Suprapubic skin (tissue), 4 donors: Measurements from ENCODE around the gene SLC22A17. TPM values are rescaled to one million over a fixed set of nuclear protein-coding genes. Genes with fewer than 3 reads are reported as not detected.

Experiments
- DNase-seq, 2 donors: peaks; one replicate each; pipeline ENCODE4 v3.0.0-alpha.2; 2019; ENCODE audit warnings: low spot score in 2 of 2
- H3K27ac ChIP-seq: fragments of 200-600 bp; sonication (generic); one replicate; pipeline ENCODE4 v1.5.1; 2019
- H3K27me3 ChIP-seq: fragments of 200-600 bp; sonication (generic); one replicate; pipeline ENCODE4 v1.5.1; 2019
- H3K36me3 ChIP-seq: fragments of 200-600 bp; sonication (generic); one replicate; pipeline ENCODE4 v1.5.1; 2019
- H3K4me1 ChIP-seq: fragments of 200-600 bp; sonication (generic); one replicate; pipeline ENCODE4 v1.5.1; 2019
- H3K4me3 ChIP-seq: fragments of 200-600 bp; sonication (generic); one replicate; pipeline ENCODE4 v1.5.1; 2019; ENCODE audit warnings: mild to moderate bottlenecking
- H3K9me3 ChIP-seq: fragments of 200-600 bp; sonication (generic); one replicate; pipeline ENCODE4 v1.5.1; 2019
- EP300 ChIP-seq: sonication (generic); formaldehyde crosslinking; IDR thresholded peaks from one replicate; pipeline ENCODE4 v1.6.1; 2017; ENCODE audit warnings: antibody characterized with exemption
- POLR2A ChIP-seq, 2 donors: fragments of 450-650 bp; IDR thresholded peaks; one replicate each; pipeline ENCODE4 v1.6.1; 2017; ENCODE audit warnings: antibody characterized with exemption in 2 of 2, mild to moderate bottlenecking in 2 of 2, moderate library complexity in 2 of 2
- POLR2AphosphoS5 ChIP-seq, 3 donors: sonication (generic); formaldehyde crosslinking; IDR thresholded peaks; one replicate each; pipeline ENCODE4 v1.6.1; 2017; ENCODE audit warnings: antibody characterized with exemption in 3 of 3
- WGBS: methylation state at CpG from one replicate; pipeline ENCODE4 v1.1.5; 2018; 5-methylcytosine and 5-hydroxymethylcytosine counted together
- total RNA-seq, 4 donors: library from RNA; depleted of rRNA; stranded (reverse); fragments of >200 nt; gene quantifications; one replicate each; pipeline ENCODE4 v1.1.0, GENCODE V29; 2016
- TF ChIP-seq, protein P1 (sequence below), 2 donors: fragments of 200-600 bp in 1 of 2; fragments of 450-650 bp in 1 of 2; sonication (generic) in 1 of 2; IDR thresholded peaks; one replicate each; pipeline ENCODE4 v1.5.1; 2016 to 2019; ENCODE audit warnings: antibody characterized with exemption in 2 of 2, mild to moderate bottlenecking in 1 of 2, moderate library complexity in 1 of 2

Gene SLC22A17
- total RNA-seq, 4 donors from 2014 or later = 15.4 to 67.6 (median 22.5) TPM

- Histone ChIP-seq H3K27ac (peak within 1 kb of the TSS; percentile 88), H3K4me1 (peaks cover 43% of the 10 kb centered on the region)
Observed at GRCh38 chr14:23306412-23307145, 46.1 kb downstream of the SLC22A17 start, which contains the start of gene BCL2L2. Gene BCL2L2, plus strand, starts transcription at chr14:23306833. Its CDS starts 935 bp downstream, at chr14:23307768.

DNA sequence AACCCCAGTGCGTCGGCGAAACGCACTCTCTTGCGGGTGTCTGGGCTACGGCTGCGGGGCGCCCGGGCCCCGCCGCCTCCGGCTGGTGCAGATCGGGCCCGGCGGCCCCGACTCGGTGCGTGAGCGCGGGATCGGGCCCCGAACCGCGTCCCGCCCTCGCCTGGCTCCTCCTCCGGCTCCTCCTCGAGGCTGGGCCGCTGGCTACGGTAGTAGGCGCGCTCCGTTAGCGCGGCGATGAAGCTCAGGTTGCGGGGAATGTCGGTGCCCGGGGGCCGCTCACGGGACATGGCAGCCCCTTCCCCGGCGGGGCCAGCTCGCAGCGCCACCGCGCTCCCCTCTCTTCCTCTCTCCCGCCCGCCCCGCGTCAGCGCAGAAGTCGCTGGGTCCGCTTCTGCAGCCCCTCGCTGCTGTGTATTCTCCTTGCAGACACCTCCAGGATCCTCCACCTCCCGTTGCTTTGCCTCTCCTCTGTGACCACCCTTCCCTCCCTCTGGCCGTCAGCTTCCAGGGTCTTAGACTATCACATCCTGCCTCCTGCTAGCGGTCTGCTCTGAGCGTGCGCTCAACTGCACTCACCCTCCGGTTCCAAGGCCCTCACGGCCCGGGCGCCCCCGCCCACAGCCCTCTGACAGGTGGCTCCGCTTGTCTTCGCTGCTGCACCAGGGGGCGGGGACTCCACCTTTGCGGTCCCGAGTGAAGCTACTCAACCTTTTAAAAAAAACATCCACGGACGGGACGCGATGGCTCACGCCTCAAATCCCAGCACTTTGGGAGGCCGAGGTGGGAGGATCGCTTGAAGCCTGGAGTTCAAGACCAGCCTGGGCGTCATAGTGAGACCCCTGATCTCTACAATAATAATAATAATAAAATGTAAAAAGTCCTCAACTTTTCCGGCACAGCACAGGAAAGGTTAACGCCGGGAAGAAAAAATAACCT lies 50.1 kb downstream of the SLC22A17 start, which contains the start of gene PPP1R3E:
PPP1R3E (minus strand) TSS at position 570 of the 936 bp plus-strand sequence; CDS start at position 287, 283 bp downstream.
- TF ChIP-seq POLR2A (IDR thresholded peaks at IDR 0.05) (no peak), EP300 (no peak), POLR2AphosphoS5 (IDR thresholded peaks at IDR 0.05) (no peak)
- TF ChIP-seq, protein P1, sequence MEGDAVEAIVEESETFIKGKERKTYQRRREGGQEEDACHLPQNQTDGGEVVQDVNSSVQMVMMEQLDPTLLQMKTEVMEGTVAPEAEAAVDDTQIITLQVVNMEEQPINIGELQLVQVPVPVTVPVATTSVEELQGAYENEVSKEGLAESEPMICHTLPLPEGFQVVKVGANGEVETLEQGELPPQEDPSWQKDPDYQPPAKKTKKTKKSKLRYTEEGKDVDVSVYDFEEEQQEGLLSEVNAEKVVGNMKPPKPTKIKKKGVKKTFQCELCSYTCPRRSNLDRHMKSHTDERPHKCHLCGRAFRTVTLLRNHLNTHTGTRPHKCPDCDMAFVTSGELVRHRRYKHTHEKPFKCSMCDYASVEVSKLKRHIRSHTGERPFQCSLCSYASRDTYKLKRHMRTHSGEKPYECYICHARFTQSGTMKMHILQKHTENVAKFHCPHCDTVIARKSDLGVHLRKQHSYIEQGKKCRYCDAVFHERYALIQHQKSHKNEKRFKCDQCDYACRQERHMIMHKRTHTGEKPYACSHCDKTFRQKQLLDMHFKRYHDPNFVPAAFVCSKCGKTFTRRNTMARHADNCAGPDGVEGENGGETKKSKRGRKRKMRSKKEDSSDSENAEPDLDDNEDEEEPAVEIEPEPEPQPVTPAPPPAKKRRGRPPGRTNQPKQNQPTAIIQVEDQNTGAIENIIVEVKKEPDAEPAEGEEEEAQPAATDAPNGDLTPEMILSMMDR (IDR thresholded peaks at IDR 0.05) = no peak
- Histone ChIP-seq H3K9me3 (no peaks in the 10 kb centered on the region), H3K4me3 (peak within 1 kb of the TSS; percentile 60), H3K4me1 (peaks cover 53% of the 10 kb centered on the region), H3K36me3 (no peaks in the 10 kb centered on the region), H3K27me3 (no peaks in the 10 kb centered on the region), H3K27ac (peak within 1 kb of the TSS; percentile 93)
- 5% methylated on average over 41 of the region's 81 CpGs for WGBS
- peak; percentile 85 to 88 for DNase-seq

More at GRCh38 chr14:23306412-23307145, 46.1 kb downstream of the SLC22A17 start, which contains the start of gene BCL2L2:
- no peaks in the 10 kb centered on the region for H3K9me3 ChIP-seq
- TF ChIP-seq POLR2A (IDR thresholded peaks at IDR 0.05) (peak in 1 of 2 donors; percentile 49), POLR2AphosphoS5 (IDR thresholded peaks at IDR 0.05) (no peak)
- H3K27me3 ChIP-seq = no peaks in the 10 kb centered on the region
- peak within 1 kb of the TSS; percentile 67 for H3K4me3 ChIP-seq
- WGBS = 5% methylated on average over 22 of the region's 24 CpGs
- peaks cover 27% of the 10 kb centered on the region for H3K36me3 ChIP-seq
- peak; percentile 96 to 97 for DNase-seq

DNA sequence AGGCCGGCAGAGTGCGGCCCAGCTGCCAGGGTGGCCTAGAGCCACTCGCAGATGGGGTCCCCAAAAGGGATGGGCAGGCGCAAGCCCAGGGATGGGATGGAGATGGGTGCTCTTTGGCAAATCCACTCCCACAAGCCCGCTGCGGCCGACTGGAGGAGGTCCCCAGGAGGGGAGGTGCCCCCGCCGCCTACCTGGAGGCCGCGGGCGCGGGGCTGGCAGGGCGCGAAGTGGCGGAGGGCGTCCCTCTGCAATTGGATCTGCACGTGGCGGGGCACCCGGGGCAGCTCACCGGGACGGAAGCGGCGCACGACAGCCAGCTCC lies 50.8 kb downstream of the SLC22A17 start:
- Histone ChIP-seq H3K4me3 (peak overlapping the region; percentile 60), H3K27me3 (no peaks in the 10 kb centered on the region), H3K4me1 (peaks cover 49% of the 10 kb centered on the region), H3K27ac (peak overlapping the region; percentile 93), H3K36me3 (peaks cover 4% of the 10 kb centered on the region), H3K9me3 (no peaks in the 10 kb centered on the region)
- TF ChIP-seq POLR2AphosphoS5 (IDR thresholded peaks at IDR 0.05) (peak in 2 of 3 donors; percentile 45 to 71), POLR2A (IDR thresholded peaks at IDR 0.05) (peak in 1 of 2 donors; percentile 40), EP300 (no peak)
- DNase-seq = no peak
- WGBS = no CpG with 5 or more reads among the region's 25 CpGs

GRCh38 chr14:23301288-23301968 lies 51.3 kb downstream of the SLC22A17 start:
- WGBS = 1% methylated on average over 19 of the region's 87 CpGs
- peaks cover 6% of the 10 kb centered on the region for H3K36me3 ChIP-seq
- no peak for TF ChIP-seq EP300
- peak; percentile 62 to 88 (median 85) for TF ChIP-seq POLR2AphosphoS5 (IDR thresholded peaks at IDR 0.05)
- TF ChIP-seq, protein P1 (IDR thresholded peaks at IDR 0.05) = peak; percentile 65 to 91
- peak in 1 of 2 donors; percentile 65 for TF ChIP-seq POLR2A (IDR thresholded peaks at IDR 0.05)
- H3K4me3 ChIP-seq = peak overlapping the region; percentile 60
- peak; percentile 97 to 98 for DNase-seq
- peak overlapping the region; percentile 93 for H3K27ac ChIP-seq
- H3K27me3 ChIP-seq = no peaks in the 10 kb centered on the region
- peaks cover 51% of the 10 kb centered on the region for H3K4me1 ChIP-seq
- H3K9me3 ChIP-seq = no peaks in the 10 kb centered on the region

GRCh38 chr14:23300687-23301223 lies 51.9 kb downstream of the SLC22A17 start:
- H3K27ac ChIP-seq = peak overlapping the region; percentile 93
- peak; percentile 80 to 81 for DNase-seq
- H3K4me1 ChIP-seq = peaks cover 47% of the 10 kb centered on the region
- H3K9me3 ChIP-seq = no peaks in the 10 kb centered on the region
- no peaks in the 10 kb centered on the region for H3K27me3 ChIP-seq
- WGBS = 2% methylated on average over 13 of the region's 13 CpGs
- TF ChIP-seq POLR2A (IDR thresholded peaks at IDR 0.05) (no peak), POLR2AphosphoS5 (IDR thresholded peaks at IDR 0.05) (no peak)
- H3K36me3 ChIP-seq = peaks cover 6% of the 10 kb centered on the region
- peak overlapping the region; percentile 60 for H3K4me3 ChIP-seq
